HG02852 (cell line): Measurements from ENCODE around the gene BGN.

Source experiments
- ATAC-seq: cut with Tn5 transposase; IDR thresholded peaks from one replicate; pipeline ENCODE4 v1.9.1; 2021; ENCODE audit warnings: mild to moderate bottlenecking, moderate library complexity; ENCODE audit not compliant: unreplicated experiment

BGN gene

GRCh38 chrX:153524234-153524633 lies 29.5 kb downstream of the BGN start:
- no peak for ATAC-seq

DNA sequence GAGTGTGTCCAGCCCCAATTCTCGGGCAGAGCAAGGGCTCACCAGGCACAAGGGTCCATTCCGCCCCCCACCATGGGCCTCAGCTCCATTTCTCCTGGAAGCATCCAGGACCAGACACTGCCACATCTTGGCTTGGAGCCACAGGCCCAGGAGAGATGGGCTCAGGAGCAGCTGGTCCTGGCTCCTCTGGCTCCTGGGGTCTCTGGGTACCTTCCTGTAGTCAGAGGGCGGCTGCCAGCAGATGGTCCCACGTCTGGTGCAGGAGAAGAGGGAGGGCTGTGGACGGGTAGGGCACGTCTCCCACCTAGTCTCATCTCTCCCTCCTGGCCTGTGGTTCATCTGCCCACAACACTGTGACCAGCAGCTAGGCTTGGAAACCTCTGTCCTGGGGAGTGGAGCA lies 30.7 kb downstream of the BGN start:
- no peak for ATAC-seq

DNA sequence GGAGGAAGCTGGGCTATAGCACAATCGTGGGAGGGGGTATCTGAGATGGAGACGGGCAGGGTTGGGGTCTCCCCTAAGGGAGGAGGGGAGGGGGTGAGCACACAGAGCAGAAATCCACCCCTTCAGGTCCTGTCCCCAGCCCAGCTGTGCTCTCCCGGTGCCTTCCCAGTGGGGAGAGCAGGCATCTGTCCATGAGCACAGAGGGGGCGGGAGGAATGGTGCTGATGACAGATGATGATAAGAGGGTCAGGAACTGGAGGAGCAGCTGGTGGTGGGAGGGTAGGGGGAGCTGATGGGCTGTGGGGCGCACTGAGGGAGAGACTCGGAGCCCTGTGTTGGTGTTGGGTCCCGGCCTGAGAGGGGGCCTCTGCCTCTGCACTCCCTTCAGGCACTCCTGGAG lies 31.3 kb downstream of the BGN start:
- ATAC-seq: no peak

DNA sequence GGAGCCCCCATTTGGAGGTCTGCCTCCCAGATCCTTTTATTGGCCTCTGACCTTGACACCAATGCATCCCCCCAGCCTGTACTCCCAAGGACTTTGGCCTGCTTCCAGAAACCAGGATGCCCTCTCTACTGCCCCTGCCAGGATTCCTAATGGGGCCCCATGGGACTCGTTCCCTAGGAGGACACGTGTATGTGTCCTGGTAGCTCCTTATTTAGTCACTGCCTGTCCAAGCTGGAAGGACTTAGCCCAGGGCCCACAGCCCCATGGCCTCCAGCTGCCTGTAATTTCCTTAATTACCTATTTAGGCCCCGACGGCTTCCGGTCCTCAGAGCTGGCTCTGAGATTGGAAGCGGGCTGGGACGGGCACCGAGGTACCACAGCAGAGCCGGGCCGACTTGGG lies 32.0 kb downstream of the BGN start:
- no peak for ATAC-seq

GRCh38 chrX:153527208-153527607 lies 32.4 kb downstream of the BGN start:
- ATAC-seq: no peak

DNA sequence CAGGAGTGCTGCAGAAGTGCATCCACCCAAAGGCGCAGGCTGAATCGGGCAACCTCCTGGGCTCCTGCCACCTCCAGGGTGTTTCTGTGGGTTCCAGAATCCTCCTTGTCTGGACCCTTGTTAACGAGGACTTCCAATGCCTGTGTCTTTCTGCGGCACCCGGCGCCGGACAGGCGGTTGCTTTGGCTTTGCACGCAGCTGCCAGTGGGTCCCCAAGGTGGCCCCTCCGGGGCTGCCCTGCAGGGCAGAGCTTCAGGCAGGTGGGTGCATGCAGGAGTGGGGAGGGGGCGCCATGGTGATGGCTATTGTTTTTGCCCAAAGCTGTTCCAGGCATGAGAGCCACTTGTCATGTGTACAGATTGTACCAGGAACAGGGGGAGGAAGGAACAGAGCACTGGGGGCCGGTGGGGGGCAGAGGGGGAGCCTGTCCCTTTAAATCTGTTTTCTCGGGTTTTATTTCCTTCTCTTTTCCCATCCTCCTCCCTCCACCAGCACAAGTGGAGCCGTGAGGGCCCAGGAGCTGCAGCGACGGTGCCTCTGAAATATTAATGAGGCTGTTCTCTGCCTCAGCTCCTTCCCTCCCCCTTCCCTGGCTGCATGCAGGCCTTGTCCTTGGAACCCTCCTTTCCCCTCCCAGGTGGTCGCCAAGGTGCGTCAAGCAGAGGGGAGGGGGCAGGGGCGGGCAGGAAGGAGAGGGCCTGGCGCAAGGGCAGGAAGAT lies 35.8 kb downstream of the BGN start:
- no peak for ATAC-seq

- ATAC-seq: no peak
These were observed 38.3 kb downstream of the BGN start for GRCh38 chrX:153533091-153533490.

DNA sequence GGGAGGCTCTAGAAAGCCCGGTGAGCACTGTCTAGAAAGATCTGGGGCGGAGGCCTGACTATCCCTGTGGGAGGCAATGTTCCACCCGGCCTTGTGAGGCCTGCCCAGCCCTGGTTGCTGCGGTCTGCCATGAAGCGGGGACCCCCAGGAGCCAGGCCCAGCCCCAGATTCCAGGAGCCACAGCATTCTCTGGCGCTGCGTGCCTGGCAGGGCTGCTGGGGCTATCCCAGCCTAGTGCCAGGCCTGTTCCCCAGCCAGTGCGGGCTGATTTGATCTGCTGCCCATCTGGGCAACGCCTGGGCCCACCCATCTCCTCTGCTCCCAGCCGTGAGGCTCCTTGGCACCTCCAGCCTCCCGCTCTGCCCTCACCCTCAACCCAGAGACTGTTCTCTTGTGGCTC lies 42.3 kb downstream of the BGN start:
- ATAC-seq: no peak

DNA sequence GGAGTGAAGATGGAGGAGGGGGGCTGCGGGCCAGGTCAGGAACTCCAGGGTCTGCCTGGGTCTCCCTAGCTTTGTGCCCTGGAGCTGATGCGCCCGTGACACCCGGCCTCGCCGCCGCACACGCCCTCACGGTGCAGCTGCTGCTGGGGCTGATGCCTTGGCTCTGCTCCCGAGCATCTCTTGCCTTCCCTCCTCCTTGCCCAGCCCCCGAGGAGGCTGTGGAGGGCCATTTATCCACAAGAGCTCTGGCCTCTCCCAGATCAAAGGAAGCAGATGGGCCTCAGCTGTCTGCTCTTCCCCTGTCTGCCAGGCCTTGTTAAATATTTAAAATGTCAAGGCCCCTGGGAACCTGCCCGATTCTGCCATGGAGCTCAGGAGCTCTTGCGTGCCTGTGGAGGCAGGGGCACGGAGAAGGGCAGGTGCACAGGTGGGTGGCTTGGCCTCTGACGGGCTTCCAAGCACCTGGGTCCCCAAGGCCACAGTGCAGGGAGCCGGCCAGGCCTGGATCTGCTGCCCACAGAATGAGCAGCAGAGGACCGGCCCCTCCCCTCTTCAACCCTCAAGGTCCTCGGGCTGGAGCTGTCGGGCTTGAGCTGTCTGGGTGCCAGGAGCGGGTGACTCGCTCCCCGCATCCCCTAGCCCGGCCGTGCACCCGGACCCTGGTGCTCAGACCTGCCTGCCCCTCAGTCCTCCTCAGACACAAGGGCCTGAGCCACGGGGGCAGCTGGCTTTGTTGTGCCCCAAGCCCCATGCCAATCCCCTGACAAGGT lies 42.9 kb downstream of the BGN start:
- ATAC-seq: no peak

- ATAC-seq: no peak
These were observed 43.6 kb downstream of the BGN start for GRCh38 chrX:153538424-153538823.

DNA sequence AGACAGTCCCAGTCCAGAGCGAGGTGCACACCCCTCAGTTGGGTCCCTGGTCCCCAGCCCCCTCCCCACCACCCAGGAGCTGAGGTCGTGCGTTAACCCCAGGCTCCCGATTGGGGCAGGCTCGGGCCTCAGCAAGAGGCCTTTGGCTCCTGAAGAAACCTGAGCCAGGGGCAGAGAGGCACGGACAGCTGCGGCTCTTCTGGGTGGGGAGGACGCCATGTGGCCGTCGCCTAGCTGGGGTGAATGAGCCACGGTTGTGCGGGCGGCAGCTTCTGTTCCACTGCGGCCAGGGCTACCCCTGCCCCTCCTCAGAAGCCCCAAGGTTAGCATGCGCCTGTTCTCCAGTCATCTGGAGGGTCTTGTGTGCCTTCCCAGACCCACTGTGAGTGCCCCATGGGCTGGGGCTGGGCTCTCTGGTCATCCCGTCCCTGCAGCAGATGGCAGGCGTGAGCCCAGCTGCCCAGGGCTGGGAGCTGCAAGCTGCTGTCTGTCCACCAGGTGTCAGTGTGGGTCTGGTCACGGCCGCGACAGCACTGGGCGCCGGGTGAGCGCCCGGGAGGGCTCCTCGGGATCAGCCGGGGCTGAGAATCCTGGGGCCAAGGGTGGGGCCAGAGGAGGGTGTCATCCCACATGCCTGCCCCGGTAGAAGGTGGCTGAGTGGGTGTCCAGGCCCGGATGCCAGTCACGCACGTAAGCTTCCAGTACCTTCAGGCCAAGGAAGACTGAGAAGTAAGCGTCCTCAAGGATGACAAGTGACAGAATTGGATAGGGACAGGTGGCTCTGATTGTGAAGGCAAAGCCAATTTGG lies 44.6 kb downstream of the BGN start:
- peak; percentile 87 for ATAC-seq

DNA sequence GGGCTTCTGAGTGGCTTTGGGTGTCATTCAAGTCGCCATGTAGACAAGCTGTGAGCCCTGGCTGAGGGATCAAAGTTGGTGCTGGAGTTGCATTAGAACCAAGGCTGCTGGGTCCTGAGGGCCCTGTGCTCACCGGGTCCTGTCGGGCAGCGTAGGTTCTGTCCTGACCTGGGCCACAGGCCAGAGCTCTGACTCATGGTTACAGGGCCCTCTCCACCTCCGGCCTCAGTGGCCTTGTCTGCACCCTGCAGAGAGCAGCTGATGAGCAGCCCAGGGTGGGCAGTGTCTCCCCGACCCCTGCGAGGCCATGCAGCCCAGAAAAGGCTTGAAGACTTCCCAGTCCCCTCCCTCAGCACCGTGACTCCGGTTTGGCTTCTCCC lies 45.2 kb downstream of the BGN start:
- peak; percentile 13 for ATAC-seq

DNA sequence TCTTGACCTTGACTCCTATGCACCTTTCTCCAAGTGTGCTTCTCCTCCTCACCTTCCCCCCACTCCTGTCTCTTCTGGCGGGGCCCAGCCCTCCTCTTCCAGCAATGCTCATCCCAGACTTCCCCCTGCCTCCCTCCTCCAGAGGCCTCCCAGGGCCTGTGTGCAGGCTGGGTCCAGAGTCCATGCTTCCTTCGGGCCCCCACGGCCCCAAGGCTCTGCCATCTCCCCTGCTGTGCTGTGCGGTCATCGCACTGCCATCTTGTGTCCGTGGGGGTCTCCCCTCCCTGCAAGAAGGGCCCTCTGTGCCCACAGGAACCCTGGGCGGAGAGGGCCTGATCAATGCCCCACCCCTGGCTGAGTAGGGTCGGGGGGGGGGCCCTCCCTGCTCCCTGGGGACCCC lies 49.9 kb downstream of the BGN start:
- ATAC-seq: no peak

DNA sequence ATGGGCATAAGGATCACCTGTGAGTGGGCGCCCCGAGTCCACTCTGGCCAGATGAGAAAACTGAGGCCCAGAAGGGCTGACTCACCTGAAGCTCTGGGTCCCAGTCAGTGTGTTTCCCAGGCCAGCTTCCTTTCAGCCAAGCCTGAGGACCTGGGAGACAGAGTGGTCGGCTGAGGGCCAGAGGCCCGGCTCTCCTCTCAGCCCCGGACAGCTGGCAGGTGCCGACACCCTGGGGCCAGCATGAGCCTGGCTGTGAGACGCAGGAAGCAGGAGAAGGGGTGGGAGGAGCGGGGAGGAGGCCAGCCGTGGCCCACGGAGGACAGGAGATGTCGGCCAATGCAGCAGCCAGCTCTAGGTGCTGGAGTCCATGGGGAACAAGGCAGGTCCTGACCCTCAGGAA lies 51.6 kb downstream of the BGN start:
- ATAC-seq: no peak

DNA sequence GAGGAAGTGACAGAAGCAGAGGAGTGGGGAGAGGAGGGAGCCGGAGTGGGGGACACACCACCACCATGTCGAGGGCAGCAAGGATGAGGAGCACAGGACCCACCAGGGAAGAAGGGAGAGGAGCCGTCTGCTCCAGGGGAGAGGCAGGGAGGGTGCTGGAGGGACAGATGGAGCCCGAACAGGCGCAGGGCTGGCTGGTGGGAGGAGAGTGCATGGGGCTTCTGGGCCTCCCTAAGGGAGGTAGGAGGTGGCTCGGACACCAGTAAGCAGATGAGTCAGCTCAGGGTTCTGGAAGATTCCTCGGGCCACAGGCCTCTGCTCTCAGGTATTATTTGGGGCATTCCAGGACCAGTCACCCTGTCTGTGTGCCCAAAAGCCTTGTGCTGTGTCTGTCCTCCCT lies 52.4 kb downstream of the BGN start:
- no peak for ATAC-seq

GRCh38 chrX:153549231-153549630 lies 54.5 kb downstream of the BGN start:
- ATAC-seq: no peak

GRCh38 chrX:153549807-153550206 lies 55.0 kb downstream of the BGN start:
- ATAC-seq: no peak

- no peak for ATAC-seq
These were observed 56.4 kb downstream of the BGN start for GRCh38 chrX:153551135-153551534.

GRCh38 chrX:153554519-153555167 lies 59.9 kb downstream of the BGN start:
- ATAC-seq: no peak

DNA sequence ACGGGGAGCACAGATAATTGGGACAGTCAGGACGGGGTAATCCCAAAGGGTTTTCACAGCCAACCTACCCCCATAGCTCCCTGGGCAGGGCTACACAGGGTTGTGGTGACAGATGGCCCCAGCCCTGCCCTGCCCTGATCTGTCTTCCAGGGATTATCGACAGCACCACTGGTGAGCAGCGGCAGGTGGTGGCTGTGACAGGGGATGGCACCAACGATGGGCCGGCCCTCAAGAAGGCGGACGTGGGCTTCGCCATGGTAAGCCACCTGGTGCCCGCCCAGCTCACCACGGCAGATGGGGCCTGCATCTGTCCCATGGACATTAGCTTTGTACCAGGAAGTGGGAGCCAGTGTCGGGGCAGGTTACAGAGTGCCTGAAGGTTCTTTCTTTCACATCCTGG lies 62.0 kb downstream of the BGN start:
- no peak for ATAC-seq

DNA sequence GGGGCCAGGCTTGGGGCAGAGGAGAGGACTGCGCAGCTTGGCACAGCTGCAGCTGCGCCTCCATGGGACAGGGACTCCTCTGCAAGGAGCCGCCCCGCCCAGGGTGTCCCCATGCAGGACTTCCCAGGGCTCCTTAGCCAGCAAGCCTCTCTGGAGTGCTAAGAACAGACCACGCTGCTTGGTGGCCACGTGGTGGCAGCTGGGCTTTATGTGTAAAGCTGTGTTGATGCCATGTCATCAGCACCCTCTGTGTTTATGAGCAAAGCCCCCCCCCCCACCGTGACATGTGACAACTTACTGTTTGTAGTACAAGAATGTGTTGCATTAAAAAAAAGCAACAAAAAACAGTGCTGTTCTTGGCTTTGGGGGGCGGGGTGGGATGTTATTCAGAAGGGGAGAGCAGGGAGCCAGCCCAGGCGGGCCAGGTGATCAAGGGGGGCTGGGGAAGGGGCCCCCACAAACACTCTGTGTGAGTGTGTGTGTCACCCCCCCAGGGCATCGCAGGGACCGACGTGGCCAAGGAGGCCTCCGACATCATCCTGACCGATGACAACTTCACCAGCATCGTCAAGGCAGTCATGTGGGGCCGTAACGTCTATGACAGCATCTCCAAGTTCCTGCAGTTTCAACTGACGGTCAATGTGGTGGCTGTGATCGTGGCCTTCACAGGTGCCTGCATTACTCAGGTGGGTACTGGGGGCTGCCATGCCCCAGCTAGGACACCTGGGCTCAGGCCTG lies 63.0 kb downstream of the BGN start:
- ATAC-seq: no peak
